ENCODE data around the gene ITGA2. TPM values are rescaled to one million over a fixed set of nuclear protein-coding genes. Genes with fewer than 3 reads are reported as not detected.

Gene ITGA2
- total RNA-seq, 4 donors from 2014 or later, result 1.1 to 6.8 (median 1.8) TPM

DNA sequence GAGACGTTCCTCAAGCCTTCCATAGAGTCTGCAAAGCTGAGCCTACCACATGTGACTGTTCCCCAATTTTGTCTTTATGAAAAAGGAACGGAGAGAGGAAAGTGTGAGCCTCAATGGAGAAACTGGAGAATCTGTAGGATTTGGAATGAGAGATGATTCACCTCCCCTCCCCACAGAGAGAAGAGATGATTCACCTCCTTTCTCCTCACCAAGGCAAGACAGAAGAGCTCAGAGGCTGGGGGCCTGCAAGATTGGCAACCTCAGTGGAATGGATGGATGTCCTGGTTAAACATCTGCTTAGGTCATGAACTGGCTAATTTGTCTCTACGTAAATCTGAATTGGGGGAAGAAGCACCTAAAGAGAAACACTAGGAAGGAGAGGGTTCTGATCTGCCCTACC is 137.4 kb downstream of the ITGA2 start:
- ATAC-seq (ENCODE audit: low FRiP score), result no peak
- DNase-seq (ENCODE audit: low spot score), result no peak
- TF ChIP-seq, protein P1, sequence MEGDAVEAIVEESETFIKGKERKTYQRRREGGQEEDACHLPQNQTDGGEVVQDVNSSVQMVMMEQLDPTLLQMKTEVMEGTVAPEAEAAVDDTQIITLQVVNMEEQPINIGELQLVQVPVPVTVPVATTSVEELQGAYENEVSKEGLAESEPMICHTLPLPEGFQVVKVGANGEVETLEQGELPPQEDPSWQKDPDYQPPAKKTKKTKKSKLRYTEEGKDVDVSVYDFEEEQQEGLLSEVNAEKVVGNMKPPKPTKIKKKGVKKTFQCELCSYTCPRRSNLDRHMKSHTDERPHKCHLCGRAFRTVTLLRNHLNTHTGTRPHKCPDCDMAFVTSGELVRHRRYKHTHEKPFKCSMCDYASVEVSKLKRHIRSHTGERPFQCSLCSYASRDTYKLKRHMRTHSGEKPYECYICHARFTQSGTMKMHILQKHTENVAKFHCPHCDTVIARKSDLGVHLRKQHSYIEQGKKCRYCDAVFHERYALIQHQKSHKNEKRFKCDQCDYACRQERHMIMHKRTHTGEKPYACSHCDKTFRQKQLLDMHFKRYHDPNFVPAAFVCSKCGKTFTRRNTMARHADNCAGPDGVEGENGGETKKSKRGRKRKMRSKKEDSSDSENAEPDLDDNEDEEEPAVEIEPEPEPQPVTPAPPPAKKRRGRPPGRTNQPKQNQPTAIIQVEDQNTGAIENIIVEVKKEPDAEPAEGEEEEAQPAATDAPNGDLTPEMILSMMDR (IDR thresholded peaks at IDR 0.05), result no peak

DNA sequence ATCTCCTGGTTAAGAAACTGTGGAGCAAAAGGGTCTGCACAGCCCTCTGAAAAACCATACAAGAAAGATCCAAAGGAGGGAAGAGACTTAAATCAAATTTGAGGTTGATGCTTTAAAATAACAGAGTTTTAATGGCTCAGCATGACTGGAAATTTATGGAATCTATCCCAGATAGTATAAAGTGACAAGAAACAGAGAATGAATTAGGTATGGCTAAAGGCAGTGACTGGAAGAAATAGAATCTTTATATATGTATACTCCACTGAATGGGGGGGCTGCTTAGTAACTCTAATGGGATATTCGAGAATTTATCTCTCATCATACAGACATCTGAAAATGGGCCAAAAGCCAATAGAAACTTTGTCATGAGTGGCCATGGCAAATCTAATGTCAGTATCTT is 138.0 kb downstream of the ITGA2 start:
- TF ChIP-seq, protein P1 (IDR thresholded peaks at IDR 0.05), result no peak
- no peak for ATAC-seq (ENCODE audit: low FRiP score)

GRCh38 chr5:53128481-53128880 is 139.3 kb downstream of the ITGA2 start:
- TF ChIP-seq, protein P1 (IDR thresholded peaks at IDR 0.05), result no peak
- ATAC-seq (ENCODE audit: low FRiP score), result no peak
- no peak for DNase-seq (ENCODE audit: low spot score)

More for the DNA sequence above, 138.0 kb downstream of the ITGA2 start:
- DNase-seq (ENCODE audit: low spot score), result no peak

DNA sequence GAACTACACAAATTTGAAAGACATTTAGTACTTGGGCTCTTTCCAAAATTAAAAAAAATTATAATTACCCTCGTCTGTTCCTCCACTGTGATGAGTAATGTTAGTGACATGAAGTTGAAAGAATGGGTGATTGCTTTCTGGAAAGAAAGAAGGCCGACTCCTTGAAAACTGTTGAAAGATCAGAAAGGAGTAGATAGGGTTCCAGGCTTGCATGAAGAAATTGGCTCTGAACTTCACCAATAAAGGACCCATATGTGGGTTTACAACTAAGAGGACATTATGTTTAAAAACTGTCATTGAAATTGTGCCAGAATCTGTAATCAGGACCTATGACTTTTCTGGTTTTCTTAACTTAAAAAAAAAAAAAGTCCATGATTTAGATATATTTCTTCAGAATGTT is 141.1 kb downstream of the ITGA2 start:
- DNase-seq (ENCODE audit: low spot score) (no peak), ATAC-seq (ENCODE audit: low FRiP score) (no peak)
- TF ChIP-seq, protein P1 (IDR thresholded peaks at IDR 0.05), result no peak

- DNase-seq (ENCODE audit: low spot score), result no peak
- ATAC-seq (ENCODE audit: low FRiP score), result no peak
- TF ChIP-seq, protein P1 (IDR thresholded peaks at IDR 0.05), result no peak
Measured at GRCh38 chr5:53133020-53133419, 143.9 kb downstream of the ITGA2 start.

Other genes starting within 250 kb of the ITGA2 start
- gene ITGA1, start 201.4 kb upstream of the ITGA2 start, total RNA-seq, result 100 to 1,000 TPM in 1 of 4 donors, 10 to 100 TPM in 3; 23.0 to 181 (median 55.0) TPM
- gene PELO, start 201.4 kb upstream of the ITGA2 start, total RNA-seq, result 10 to 100 TPM; 11.9 to 33.2 (median 30.7) TPM
- 10 to 100 TPM; 24.1 to 45.3 (median 37.6) TPM for gene MOCS2, start 120.4 kb downstream of the ITGA2 start, total RNA-seq

All from omental fat pad (tissue), 4 donors.